ENCODE data around the gene ZMIZ1. TPM values are rescaled to one million over a fixed set of nuclear protein-coding genes. Genes with fewer than 3 reads are reported as not detected.
A peak's percentile ranks its signal among the peaks of the same experiment; 100 is the strongest.

The ZMIZ1 gene
- total RNA-seq, 1 donor from 2014 or later = 85.2 TPM

- Mint-ChIP-seq H3K27me3 (no peaks in the 10 kb centered on the region), H3K36me3 (ENCODE audit: insufficient read depth) (peaks cover 18% of the 10 kb centered on the region), H3K27ac (no peak overlapping the region), H3K4me3 (ENCODE audit: low read depth) (no peak overlapping the region), H3K9me3 (ENCODE audit: low read depth) (no peaks in the 10 kb centered on the region), H3K4me1 (ENCODE audit: low read depth) (peaks cover 2% of the 10 kb centered on the region)
- no peak for TF ChIP-seq CTCF (IDR thresholded peaks at IDR 0.05; ENCODE audit: unreplicated experiment)
- no peak for DNase-seq (ENCODE audit: low spot score, unreplicated experiment)
These were observed 146.8 kb downstream of the ZMIZ1 start for GRCh38 chr10:79215531-79215930.

- Mint-ChIP-seq H3K36me3 (ENCODE audit: insufficient read depth) (peaks cover 16% of the 10 kb centered on the region), H3K4me3 (ENCODE audit: low read depth) (no peak overlapping the region), H3K9me3 (ENCODE audit: low read depth) (no peaks in the 10 kb centered on the region), H3K27me3 (no peaks in the 10 kb centered on the region), H3K4me1 (ENCODE audit: low read depth) (peaks cover 16% of the 10 kb centered on the region), H3K27ac (no peak overlapping the region)
- TF ChIP-seq CTCF (IDR thresholded peaks at IDR 0.05; ENCODE audit: unreplicated experiment) = no peak
- DNase-seq (ENCODE audit: low spot score, unreplicated experiment) = no peak
These were observed 150.7 kb downstream of the ZMIZ1 start for GRCh38 chr10:79219322-79219957.

DNA sequence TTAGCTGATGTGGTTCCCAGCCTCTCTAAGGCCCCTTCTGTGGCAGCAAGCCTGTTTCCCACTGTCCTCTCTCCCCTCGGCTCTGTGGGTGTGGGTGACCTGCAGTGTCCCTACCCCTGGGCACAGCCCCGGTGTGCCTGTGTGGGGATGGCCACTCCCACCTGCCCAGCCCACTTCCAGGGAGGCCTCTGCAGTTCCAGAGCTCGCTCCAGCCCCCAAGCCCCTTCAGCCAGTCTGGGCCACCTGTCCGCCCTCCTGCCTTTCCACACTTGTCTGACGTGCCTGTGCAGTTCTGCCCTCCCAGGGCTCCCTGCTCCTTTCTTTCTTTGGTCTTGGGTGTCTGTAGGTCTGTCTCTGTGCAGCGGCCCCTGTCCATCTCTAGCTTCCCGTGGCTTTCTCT, 151.5 kb downstream of the ZMIZ1 start:
- DNase-seq (ENCODE audit: low spot score, unreplicated experiment) = no peak
- H3K4me3 Mint-ChIP-seq (ENCODE audit: low read depth) = no peak overlapping the region
- H3K4me1 Mint-ChIP-seq (ENCODE audit: low read depth) = peaks cover 16% of the 10 kb centered on the region
- H3K36me3 Mint-ChIP-seq (ENCODE audit: insufficient read depth) = peaks cover 16% of the 10 kb centered on the region
- no peak for TF ChIP-seq CTCF (IDR thresholded peaks at IDR 0.05; ENCODE audit: unreplicated experiment)
- H3K27ac Mint-ChIP-seq = peak overlapping the region; percentile 73
- H3K27me3 Mint-ChIP-seq = no peaks in the 10 kb centered on the region
- no peaks in the 10 kb centered on the region for H3K9me3 Mint-ChIP-seq (ENCODE audit: low read depth)

- Mint-ChIP-seq H3K27ac (peak overlapping the region; percentile 73), H3K4me3 (ENCODE audit: low read depth) (no peak overlapping the region), H3K4me1 (ENCODE audit: low read depth) (peaks cover 16% of the 10 kb centered on the region), H3K36me3 (ENCODE audit: insufficient read depth) (peaks cover 11% of the 10 kb centered on the region), H3K27me3 (no peaks in the 10 kb centered on the region), H3K9me3 (ENCODE audit: low read depth) (no peaks in the 10 kb centered on the region)
- DNase-seq (ENCODE audit: low spot score, unreplicated experiment) = no peak
- no peak for TF ChIP-seq CTCF (IDR thresholded peaks at IDR 0.05; ENCODE audit: unreplicated experiment)
These were observed 152.6 kb downstream of the ZMIZ1 start for GRCh38 chr10:79221110-79222051.

DNA sequence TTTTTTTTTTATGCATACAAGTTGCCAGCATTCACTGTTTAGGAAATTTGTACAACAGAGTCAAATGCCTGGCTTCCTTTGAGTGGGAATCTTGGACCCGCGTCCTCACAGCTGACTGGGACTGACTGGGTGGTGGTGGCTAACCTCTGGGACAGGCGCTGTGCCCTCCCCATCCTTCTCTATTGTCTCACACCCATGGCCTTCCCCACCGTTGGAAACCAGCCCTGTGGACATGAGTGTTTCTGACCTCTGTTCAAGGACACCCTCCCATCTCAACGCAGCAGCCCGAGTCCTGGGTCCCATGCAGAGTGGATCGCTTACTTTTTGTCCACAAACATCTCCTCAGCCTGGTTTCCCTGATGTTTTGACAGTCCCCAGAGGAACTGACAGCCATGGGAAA, 153.4 kb downstream of the ZMIZ1 start:
- no peak for DNase-seq (ENCODE audit: low spot score, unreplicated experiment)
- Mint-ChIP-seq H3K27ac (peak overlapping the region; percentile 67), H3K36me3 (ENCODE audit: insufficient read depth) (peaks cover 8% of the 10 kb centered on the region), H3K27me3 (no peaks in the 10 kb centered on the region), H3K4me1 (ENCODE audit: low read depth) (peaks cover 16% of the 10 kb centered on the region), H3K4me3 (ENCODE audit: low read depth) (no peak overlapping the region), H3K9me3 (ENCODE audit: low read depth) (no peaks in the 10 kb centered on the region)
- TF ChIP-seq CTCF (IDR thresholded peaks at IDR 0.05; ENCODE audit: unreplicated experiment) = no peak
